Type B pancreatic cell (in vitro differentiated cells): ENCODE data around the gene FAM120B. TPM values are rescaled to one million over a fixed set of nuclear protein-coding genes. Genes with fewer than 3 reads are reported as not detected.
A peak's percentile ranks its signal among the peaks of the same experiment; 100 is the strongest.

ENCODE experiments used
- DNase-seq: peaks from one replicate; pipeline ENCODE4 v3.0.0; 2021; ENCODE audit warnings: mixed read lengths; ENCODE audit not compliant: unreplicated experiment; ENCODE audit errors: extremely low spot score
- H3K27ac Mint-ChIP-seq: 2 replicates; pipeline ENCODE4 v1.8.0; 2021; ENCODE audit warnings: mild to moderate bottlenecking, mixed read lengths
- H3K27me3 Mint-ChIP-seq: 2 replicates; pipeline ENCODE4 v1.8.0; 2021; ENCODE audit warnings: mixed read lengths
- H3K36me3 Mint-ChIP-seq: 2 replicates; pipeline ENCODE4 v1.8.0; 2021; ENCODE audit warnings: mixed read lengths
- H3K4me1 Mint-ChIP-seq: one replicate; pipeline ENCODE4 v1.8.0; 2021; ENCODE audit warnings: mixed read lengths; ENCODE audit not compliant: unreplicated experiment
- H3K4me3 Mint-ChIP-seq: 2 replicates; pipeline ENCODE4 v1.8.0; 2021; ENCODE audit warnings: mild to moderate bottlenecking, mixed read lengths
- H3K9me3 Mint-ChIP-seq: 2 replicates; pipeline ENCODE4 v1.8.0; 2021; ENCODE audit warnings: mixed read lengths
- CTCF ChIP-seq: fragments of 200-600 bp; sonication (generic); conservative IDR thresholded peaks from 2 replicates; pipeline ENCODE4 v1.5.0; 2021; ENCODE audit warnings: antibody characterized with exemption, mild to moderate bottlenecking
- total RNA-seq: library from RNA; stranded (reverse); gene quantifications from 2 replicates; pipeline ENCODE4 v1.2.1, GENCODE V29; 2021; ENCODE audit warnings: low replicate concordance

Gene FAM120B
- total RNA-seq, 1 donor from 2014 or later, result 40.5 TPM

GRCh38 chr6:170293341-170294231 is 13.0 kb upstream of the FAM120B start:
- peaks cover 3% of the 10 kb centered on the region for H3K36me3 Mint-ChIP-seq
- no peak for TF ChIP-seq CTCF
- H3K9me3 Mint-ChIP-seq, result no peaks in the 10 kb centered on the region
- H3K4me1 Mint-ChIP-seq, result peaks cover 34% of the 10 kb centered on the region
- H3K27me3 Mint-ChIP-seq, result peaks cover 68% of the 10 kb centered on the region
- peak overlapping the region; percentile 90 for H3K4me3 Mint-ChIP-seq
- no peak overlapping the region for H3K27ac Mint-ChIP-seq
- DNase-seq, result no peak

- peak overlapping the region; percentile 81 for H3K4me3 Mint-ChIP-seq
Measured at GRCh38 chr6:170294298-170294730, 12.2 kb upstream of the FAM120B start.

GRCh38 chr6:170294813-170295509 is 11.6 kb upstream of the FAM120B start:
- Mint-ChIP-seq H3K36me3 (peaks cover 2% of the 10 kb centered on the region), H3K4me1 (peaks cover 29% of the 10 kb centered on the region), H3K27ac (no peak overlapping the region), H3K27me3 (peaks cover 73% of the 10 kb centered on the region), H3K4me3 (peak overlapping the region; percentile 81), H3K9me3 (no peaks in the 10 kb centered on the region)
- TF ChIP-seq CTCF, result no peak
- no peak for DNase-seq

More at GRCh38 chr6:170294298-170294730, 12.2 kb upstream of the FAM120B start:
- H3K27ac Mint-ChIP-seq, result no peak overlapping the region
- no peaks in the 10 kb centered on the region for H3K36me3 Mint-ChIP-seq
- H3K27me3 Mint-ChIP-seq, result peaks cover 70% of the 10 kb centered on the region
- H3K9me3 Mint-ChIP-seq, result no peaks in the 10 kb centered on the region
- no peak for TF ChIP-seq CTCF
- no peak for DNase-seq
- H3K4me1 Mint-ChIP-seq, result peaks cover 29% of the 10 kb centered on the region

- no peak for DNase-seq
- TF ChIP-seq CTCF, result no peak
- Mint-ChIP-seq H3K4me1 (peaks cover 29% of the 10 kb centered on the region), H3K27ac (no peak overlapping the region), H3K4me3 (peak overlapping the region; percentile 80), H3K27me3 (peaks cover 75% of the 10 kb centered on the region), H3K36me3 (peaks cover 7% of the 10 kb centered on the region), H3K9me3 (no peaks in the 10 kb centered on the region)
Measured at GRCh38 chr6:170295510-170296422, 10.8 kb upstream of the FAM120B start.

GRCh38 chr6:170296423-170296745 is 10.2 kb upstream of the FAM120B start:
- Mint-ChIP-seq H3K9me3 (peaks cover under 1% of the 10 kb centered on the region), H3K27ac (no peak overlapping the region), H3K4me3 (no peak overlapping the region), H3K4me1 (peaks cover 29% of the 10 kb centered on the region), H3K27me3 (peaks cover 75% of the 10 kb centered on the region), H3K36me3 (peaks cover 7% of the 10 kb centered on the region)
- no peak for TF ChIP-seq CTCF
- DNase-seq, result no peak
